GM19240 (cell line): ENCODE results near the gene PDE4B.
"Not testable (repeated sequence)": the region's sequence is repeated elsewhere in the genome, so short reads cannot be mapped to it uniquely, and the experiment has no call there.

ENCODE experiments used
- DNase-seq: peaks from one replicate; pipeline ENCODE4 v3.0.0; 2011; ENCODE audit warnings: low spot score; ENCODE audit not compliant: insufficient read length

The PDE4B gene

DNA sequence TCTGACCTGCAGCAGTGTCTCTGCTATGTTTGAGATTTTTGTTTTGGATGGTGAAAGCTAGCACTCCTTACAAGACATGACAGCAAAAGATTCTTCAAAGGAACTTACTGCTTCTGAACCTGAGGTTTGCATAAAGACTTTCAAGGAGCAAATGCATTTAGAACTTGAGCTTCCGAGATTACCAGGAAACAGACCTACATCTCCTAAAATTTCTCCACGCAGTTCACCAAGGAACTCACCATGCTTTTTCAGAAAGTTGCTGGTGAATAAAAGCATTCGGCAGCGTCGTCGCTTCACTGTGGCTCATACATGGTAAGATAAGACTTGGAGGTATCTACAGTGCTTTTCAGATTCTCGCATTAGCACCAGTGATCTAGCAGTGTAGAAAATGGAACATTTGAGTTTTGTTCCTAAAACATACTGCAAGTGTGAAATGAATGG is 200.2 kb downstream of the PDE4B start:
- DNase-seq, result no peak

DNA sequence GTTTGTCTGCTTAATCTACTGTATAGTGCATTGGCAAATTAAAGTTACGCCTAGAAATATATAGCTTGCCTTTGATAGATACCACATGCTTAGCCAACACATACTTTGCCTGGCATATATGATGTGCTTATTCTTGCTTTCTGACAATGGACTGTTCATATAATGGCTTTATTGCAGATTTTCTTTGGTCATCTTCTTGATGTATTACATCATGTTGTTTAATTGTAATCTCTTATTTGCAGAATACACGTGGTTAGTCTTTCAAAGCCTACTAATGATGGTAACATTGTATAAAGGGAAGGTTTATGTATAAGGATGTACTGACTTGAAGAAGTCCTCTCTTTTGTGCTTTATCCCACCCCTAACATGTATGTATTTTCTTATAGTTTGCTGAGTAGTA is 201.5 kb downstream of the PDE4B start:
- no peak for DNase-seq

DNA sequence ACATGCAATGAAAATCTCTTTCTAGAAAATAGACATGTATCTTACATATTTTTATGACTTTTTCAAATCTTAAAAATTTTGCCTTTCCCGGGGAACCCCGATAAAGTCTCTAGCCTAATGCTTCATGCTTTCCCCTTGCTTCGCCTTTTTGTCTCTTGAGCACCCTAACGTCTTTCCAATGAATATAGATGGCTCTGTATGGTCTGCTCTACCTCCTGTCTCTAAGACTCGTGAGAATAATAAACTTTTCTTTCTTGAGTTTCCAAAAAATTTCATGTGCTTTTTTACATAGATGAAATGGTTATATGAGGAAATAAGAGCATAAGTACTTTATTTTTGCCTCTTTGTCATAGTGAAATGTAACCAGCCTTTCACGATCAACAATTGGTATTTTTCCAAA is 202.6 kb downstream of the PDE4B start:
- DNase-seq, result no peak

DNA sequence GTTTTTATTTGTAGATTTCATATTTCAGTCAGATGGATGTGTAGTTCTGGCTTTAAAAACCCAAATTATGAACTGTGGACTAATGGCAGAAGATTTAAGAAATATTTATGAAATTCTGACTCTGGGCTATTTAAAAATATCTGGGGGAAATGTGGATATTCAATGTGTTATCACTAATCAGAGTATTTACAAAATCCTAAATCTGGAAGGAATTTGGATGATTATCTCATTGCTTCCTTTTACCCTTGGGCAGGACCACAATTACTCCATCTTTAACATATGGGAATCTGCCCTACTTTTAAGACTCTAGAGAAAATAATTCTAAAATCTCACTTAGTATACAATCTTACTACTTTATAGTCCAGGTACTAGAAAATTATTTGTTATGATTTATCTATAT is 203.2 kb downstream of the PDE4B start:
- no peak for DNase-seq

DNA sequence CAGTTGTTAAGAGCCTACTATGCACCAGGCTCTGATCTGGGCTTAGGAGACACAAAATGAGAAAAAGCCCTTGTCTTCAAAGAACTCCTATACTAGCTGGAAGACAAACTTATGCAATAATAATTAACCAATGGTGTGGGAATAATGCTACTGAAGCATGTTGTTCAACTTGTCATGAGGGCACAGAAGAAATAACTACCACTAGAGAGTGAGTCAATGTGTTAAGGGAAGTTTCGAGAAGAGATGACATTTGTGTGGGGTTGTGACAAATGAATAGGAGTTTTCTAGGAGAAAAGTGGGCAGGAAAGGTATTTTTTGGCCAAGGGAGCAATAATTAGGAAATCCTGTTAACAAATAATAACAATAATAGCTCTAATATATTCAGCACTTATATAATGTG is 205.0 kb downstream of the PDE4B start:
- DNase-seq, result no peak

DNA sequence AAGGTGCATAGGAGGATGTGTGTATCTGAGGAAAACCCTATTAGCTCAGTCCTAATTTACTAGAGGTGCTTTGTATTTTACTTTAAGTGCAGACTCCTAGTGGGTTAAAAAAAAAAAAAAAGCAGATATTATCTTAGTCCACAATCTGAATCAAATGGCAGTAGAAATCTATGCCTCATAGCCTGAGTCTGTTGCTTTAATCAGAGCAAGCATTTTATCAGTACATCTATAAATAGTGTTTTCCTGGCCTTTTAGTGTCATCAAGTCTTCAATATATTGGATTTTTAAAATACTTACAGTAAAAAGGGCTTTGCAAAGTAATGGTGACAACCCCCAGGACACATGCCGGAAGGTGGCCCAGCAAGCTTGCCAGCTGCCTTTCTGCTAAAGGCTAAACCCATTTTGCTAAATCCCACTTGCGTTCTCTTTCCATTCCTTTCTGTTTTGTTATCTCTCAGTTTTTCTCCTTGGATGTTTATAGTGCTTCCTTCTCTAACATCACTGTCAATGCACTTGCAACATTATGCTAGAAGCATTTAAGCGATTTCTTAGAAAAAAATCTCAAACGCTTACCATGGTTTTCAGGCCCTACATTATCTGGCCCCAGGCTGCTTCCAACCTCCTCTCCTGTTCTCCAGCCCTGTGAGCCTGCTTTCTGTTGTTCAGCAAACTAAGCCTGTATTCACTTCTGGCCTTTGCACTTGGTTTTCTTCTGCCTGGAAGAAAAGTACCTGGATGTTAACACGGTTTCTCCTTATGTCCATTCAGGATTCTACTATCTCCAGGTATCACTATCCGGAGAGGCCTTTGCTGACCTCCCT is 206.3 kb downstream of the PDE4B start:
- no peak for DNase-seq

DNA sequence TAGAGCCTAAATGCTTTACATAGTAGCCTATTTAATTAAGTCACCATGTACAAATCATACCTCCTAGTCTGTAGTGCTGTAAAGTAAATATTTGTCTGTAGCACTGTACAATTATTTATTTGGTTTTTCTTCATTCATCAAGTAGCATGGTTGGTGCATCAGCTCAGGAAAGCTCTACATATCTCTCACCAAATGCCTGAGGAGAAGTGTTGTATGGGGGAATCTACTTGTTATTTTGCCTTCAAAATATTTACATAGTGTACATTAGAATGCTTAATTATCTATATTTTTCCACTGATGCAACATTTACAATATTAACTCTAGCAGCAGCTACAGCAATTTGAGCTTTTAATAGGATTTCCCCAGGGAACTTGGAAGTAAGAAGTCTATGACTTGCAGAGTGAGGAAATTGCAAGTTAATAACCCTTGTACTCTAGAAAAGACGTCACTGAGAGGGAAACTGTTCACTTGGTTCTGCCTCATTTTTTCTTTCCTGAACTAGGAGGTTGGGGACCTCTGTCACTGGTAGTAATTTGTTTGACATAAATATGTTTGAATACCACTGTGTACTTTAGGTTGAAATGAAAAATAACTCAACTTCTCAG is 207.4 kb downstream of the PDE4B start:
- DNase-seq, result no peak

DNA sequence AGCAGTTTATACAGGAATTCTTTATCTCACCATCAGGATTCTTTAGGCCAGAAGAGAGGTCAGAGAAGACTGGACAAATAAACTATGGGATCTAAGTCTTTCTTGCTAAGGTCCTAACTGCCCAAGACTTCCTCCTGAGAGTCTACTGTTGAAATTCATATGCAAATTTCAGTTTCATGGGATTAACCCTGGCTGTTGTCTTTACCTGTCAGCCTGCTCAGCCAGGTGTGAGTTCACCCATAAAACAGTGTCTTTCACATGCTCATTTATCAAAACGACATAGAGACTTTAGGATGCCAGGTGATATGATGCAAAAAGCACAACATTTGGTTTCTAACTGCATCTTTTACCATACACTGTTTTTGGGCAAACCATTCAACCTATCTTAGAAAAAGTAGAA is 211.0 kb downstream of the PDE4B start:
- no peak for DNase-seq

DNA sequence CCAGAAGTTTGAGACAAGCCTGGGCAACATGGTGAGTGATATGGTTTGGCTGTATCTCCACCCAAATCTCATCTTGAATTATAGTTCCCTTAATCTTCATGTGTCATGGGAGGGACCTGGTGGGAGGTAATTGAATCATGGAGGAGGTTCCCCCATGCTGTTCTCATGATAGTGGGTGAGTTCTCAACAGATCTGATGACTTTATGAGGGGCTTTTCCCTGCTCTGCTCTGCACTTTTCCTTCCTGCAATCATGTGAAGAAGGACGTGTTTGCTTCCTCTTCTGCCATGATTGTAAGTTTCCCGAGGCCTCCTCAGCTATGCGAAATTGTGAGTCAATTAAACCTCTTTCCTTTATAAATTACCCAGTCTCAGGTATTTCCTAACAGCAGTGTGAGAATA is 213.8 kb downstream of the PDE4B start:
- DNase-seq, result not testable (repeated sequence)

DNA sequence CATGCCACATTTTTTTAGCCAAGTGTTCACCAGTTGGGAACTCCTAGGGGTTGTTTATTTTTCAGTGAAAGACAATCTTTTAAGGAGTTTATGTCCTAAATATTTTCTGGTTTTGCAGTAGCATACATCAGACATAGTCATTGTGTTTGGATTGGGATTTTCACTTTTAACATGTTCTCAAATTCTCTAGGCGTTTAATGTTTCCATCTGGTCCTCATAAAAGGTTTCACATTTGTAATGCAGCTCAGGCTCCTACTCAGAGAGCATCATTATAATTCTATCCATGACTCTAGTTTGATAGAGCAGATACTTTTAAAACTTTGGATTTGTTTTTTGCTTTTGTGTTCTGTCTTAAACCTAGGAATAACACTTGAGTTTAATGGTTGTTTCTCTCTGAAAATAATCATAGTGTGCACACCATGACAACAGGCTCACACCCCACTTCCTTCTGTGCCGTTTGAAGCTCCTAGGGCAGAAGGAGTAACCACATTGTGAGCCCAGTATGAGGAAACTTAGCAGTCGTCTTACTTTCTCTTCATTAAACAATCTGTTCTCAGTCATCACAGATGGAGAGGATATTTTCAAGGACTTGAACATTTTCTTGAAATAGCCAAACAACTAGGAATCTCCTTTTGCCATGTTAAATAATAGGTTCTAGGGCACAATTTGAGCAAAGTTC is 219.6 kb downstream of the PDE4B start:
- no peak for DNase-seq

DNA sequence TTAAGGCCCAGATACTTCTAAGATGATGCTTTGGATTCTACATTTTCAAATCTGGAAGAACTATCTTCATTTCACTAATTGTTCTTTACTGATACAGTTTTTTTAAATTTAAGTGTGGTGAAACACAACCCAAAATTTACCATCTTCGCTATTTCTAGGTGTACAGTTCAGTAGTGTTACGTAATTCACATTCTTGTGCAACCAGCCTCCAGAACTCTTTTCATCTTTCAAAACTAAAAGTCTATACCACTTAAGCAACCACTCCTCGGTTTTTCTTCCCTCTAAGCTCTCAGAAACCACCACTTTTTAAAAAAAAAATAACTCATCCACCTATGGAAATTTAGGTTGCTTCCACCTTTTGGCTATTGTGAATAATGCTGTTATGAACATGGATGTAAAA is 220.7 kb downstream of the PDE4B start:
- no peak for DNase-seq

DNA sequence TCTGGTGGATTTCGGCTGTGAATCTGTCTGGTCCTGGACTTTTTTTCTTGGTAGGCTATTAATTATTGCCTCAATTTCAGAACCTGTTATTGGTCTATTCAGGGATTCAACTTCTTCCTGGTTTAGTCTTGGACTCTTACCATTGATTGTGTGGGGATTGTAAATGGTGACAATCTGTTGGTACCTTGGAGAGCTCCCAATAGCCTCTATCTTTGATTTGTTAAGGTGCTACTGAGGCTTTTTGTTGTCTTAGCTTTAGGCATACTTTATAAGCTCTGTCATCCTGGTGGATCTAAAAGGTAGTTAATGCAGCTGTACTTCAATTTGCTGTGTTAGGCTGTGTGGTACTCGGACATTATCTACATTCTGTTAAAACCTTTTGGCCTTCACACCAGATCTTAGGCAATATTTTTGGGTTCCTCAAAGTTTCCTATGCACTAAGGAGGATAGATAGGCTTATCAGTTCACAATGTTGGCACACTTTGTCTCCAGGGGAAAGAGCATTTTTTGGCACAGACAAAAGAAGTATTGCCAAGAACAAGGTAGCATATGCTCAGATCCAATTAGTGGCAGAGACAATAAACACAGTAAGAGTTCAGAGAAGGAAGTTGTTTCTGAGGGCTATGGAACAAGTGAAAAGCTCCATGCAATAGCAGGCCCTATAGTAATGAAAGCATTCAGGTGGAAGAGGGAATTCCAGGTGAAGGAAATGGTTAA is 230.4 kb downstream of the PDE4B start:
- no peak for DNase-seq

DNA sequence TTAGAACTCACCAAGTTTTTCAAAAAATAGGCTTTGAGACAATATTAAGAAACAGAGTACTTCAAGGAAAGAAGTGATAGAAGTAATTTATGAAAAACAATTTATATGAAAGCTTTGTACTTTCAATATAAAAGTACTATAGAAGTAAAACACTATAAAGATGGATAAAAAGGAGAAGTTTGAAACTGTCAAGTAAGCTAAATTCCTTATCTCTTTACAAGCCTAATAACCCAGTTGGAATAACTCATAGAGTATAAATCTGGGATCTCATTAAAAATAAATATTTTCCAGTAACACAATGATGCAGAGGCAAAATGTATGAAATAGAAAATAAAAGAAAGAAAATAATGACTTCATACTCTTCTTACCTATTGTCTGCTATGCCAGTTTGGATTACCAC is 232.5 kb downstream of the PDE4B start:
- DNase-seq, result no peak

DNA sequence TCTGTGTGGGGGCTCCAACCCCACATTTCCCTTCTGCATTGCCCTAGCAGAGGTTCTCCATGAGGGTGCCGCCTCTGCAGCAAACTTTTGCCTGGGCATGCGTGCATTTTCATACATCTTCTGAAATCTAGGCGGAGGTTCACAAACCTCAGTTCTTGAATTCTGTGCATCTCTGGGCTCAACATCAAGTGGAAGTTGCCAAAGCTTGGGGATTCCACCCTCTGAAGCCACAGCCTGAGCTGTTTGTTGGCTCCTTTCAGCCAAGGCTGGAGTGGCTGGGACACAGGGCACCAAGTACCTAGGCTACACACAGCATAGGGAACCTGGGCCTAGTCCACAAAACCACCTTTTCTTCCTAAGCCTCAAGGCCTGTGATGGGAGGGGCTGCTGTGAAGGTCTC is 235.3 kb downstream of the PDE4B start:
- no peak for DNase-seq

DNA sequence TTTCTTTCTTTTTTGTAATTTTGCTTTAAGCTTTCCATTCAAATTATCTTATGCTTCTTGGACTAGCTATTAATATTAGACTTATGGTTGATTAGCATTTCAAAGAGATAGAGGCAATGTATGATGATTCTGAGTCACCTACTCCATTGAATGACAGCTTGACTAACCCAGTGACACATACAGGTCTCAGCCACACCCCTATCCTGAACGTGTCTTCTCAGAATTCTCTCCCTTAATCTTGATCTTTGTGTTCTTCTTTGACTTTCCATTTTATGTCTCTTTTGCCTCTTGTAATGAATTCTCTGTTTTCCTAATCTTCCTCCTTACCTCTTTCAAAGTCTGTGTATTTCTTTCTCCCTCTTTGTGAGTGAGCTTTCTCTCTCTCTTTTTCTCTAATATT is 241.1 kb downstream of the PDE4B start:
- DNase-seq, result no peak

DNA sequence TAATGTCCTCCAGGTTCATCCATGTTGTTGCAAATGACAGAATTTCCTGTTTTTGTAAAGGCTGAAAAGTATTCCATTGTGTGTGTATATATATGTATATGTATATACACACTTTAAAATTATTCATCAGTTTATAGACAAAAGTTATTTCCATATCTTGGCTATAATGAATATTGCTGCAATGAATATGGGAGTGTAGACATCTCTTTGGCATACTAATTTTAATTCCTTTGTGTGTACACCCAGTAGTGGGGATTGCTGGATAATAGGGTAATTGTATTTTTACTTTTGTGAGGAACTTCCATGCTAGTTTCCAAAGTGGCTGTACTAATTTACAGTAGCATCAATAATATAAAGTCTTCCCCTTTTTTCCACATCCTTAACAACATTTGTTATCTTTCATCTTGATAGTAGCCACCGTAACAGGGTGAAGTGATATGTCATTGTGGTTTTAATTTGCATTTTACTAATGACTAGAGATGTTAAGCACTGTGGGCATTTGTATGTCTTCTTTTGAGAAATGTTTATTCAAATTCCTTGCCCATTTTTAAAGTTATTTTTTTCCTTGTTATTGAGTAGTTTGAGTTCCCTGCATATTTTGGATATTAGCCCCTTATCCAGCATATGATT is 243.0 kb downstream of the PDE4B start:
- DNase-seq, result no peak

DNA sequence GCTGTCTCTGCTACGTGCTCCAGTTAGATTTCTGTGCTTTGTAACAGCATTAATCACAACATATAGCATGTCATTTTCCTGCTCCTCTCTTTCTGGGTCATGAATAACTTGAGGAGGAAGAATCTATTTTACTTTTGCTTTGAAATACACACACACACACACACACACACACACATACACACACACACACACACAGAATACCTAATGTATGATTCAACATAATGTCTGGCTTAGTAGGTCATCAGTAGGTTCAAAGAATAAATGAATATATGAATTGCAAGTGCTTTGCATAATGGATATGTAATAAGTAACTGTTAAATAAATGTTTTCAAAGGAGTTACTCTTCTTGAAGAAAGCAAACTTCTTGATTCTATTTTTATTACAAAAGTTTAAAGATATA is 249.0 kb downstream of the PDE4B start:
- DNase-seq, result no peak

DNA sequence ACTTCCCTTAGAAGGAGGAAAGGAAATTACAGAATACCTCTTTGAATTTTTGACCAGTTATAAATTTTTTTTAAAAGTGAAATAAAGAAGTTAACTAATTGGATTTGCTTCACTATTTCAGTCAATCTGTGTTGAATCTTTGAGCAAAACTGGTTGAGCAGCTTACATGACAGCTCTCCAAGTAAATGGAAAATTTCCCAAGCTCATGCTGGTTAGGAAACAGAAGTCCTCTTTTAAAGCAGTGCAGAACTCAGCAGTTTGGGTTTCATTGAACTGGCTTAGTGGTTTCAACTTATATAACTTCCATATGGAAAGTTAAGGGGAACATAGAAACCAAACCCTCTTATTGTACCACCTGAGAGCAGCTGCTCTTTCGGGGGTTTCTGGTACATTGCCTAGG is 250.5 kb downstream of the PDE4B start:
- no peak for DNase-seq

DNA sequence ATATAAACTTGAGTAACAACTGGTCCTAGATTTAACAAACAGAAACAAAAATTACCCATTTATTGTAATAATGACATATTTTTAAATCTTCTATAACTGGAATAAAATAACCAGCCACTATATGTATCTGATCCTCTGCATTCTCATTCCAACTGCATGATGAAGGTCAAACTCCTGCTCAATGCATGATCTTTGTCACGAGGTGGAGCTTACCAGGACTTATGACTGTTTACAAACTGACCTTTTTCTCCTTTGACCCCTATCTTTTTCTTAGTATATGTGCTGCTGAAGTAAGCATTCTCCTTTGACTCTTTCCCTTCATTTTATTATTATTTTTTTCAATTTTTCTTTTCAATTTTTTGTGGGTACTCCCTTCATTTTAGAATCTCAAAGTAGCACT is 252.2 kb downstream of the PDE4B start:
- DNase-seq, result no peak

DNA sequence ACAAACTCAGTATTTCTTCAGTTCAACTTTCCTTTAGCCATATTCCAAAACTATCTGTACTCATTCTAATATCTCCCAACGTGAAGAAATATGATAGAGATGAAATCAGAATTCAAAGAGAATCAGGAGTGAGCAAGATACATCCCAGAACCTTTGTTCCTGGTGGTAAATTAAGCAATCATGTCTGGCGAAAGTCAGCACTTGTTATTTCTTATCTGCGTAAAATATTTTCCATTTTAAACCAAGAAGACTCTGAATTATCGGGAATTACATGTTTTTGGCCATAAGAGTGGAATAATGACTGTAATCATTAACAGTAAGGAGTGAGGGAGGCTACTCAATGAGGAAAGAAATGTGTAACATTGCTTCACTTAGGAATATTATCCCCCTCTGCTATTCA is 253.7 kb downstream of the PDE4B start:
- no peak for DNase-seq

DNA sequence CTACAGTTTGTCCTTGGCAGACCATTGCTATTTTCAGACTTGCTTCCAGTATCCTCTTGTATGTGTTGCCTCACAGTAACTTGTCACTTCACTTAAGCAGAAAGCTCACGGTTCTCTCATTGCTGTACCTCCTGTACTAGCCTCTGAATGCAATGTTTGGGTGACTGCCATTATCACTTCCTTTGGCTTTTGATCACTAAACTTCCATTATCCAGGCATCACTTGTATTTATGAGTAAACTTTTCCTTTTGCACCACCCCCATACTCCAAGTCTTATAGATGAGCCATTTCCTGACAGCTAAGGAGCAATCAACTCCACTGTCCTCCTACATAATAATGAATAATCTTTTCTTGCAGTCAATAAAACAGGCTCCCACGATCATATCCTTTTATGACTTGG is 255.3 kb downstream of the PDE4B start:
- no peak for DNase-seq

DNA sequence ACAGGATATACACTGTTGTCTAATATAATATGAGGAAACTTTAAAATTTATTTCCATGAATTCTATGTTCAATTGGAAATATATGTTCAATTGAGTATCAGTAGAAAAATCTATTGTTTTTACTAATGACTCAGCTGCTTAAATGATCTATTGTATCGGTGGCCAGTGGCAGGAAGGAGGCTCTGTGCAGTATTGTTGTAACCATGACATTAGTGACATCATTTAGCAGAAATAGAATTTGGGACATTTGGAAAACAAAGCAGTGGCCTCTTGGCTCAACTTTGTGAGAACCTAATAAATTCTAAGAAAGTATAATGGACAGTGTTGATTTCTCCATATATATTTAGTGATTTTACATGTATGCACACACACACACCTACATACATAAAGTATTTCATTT is 257.4 kb downstream of the PDE4B start:
- no peak for DNase-seq
